VCaP (cell line): ENCODE results near the gene TFAP2E.
"Not testable (repeated sequence)": the region's sequence is repeated elsewhere in the genome, so short reads cannot be mapped to it uniquely, and the experiment has no call there.

Source experiments
- H3K27ac ChIP-seq: fragments of 450-650 bp; 2 replicates; pipeline ENCODE4 v1.5.1; 2017
- CTCF ChIP-seq: fragments of 450-650 bp; conservative IDR thresholded peaks from 2 replicates; pipeline ENCODE4 v1.5.1; 2017; ENCODE audit warnings: mild to moderate bottlenecking, moderate library complexity

The TFAP2E gene

GRCh38 chr1:35577071-35577998 is 4.2 kb downstream of the TFAP2E start:
- H3K27ac ChIP-seq = no peak overlapping the region
- TF ChIP-seq CTCF = no peak

- TF ChIP-seq CTCF = no peak
- H3K27ac ChIP-seq = no peak overlapping the region
These were observed 7.9 kb downstream of the TFAP2E start for GRCh38 chr1:35580949-35581388.

GRCh38 chr1:35581621-35582020 is 8.5 kb downstream of the TFAP2E start:
- H3K27ac ChIP-seq = not testable (repeated sequence)

GRCh38 chr1:35585281-35585680 is 12.2 kb downstream of the TFAP2E start:
- no peak for TF ChIP-seq CTCF
- H3K27ac ChIP-seq = no peak overlapping the region

- H3K27ac ChIP-seq = not testable (repeated sequence)
These were observed 12.7 kb downstream of the TFAP2E start for GRCh38 chr1:35585805-35586204.

GRCh38 chr1:35586808-35587207 is 13.7 kb downstream of the TFAP2E start:
- no peak overlapping the region for H3K27ac ChIP-seq
- TF ChIP-seq CTCF = no peak

- no peak for TF ChIP-seq CTCF
- no peak overlapping the region for H3K27ac ChIP-seq
These were observed 14.6 kb downstream of the TFAP2E start for GRCh38 chr1:35587736-35588135.

- no peak overlapping the region for H3K27ac ChIP-seq
- no peak for TF ChIP-seq CTCF
These were observed 15.2 kb downstream of the TFAP2E start for GRCh38 chr1:35588197-35588910.
